GM18861 (cell line): Measurements from ENCODE around the gene SRPK3.

Source experiments
- ATAC-seq: cut with Tn5 transposase; IDR thresholded peaks from one replicate; pipeline ENCODE4 v1.9.1; 2021; ENCODE audit not compliant: unreplicated experiment

The SRPK3 gene

DNA sequence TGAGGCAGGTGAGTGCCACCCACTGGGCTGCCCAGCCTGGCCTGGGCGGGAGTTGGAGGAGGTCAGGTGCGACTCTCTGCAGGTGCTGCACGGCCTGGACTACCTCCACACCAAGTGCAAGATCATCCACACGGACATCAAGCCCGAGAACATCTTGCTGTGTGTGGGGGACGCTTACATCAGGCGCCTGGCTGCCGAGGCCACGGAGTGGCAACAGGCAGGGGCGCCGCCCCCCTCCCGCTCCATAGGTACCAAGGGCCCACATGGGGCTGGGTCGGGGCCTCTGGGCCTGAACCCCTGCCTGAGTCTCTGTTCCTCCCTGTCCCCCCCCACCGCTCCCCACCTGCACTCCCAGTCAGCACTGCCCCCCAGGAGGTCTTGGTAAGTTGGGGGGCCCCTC lies 2.0 kb downstream of the SRPK3 start:
- no peak for ATAC-seq

DNA sequence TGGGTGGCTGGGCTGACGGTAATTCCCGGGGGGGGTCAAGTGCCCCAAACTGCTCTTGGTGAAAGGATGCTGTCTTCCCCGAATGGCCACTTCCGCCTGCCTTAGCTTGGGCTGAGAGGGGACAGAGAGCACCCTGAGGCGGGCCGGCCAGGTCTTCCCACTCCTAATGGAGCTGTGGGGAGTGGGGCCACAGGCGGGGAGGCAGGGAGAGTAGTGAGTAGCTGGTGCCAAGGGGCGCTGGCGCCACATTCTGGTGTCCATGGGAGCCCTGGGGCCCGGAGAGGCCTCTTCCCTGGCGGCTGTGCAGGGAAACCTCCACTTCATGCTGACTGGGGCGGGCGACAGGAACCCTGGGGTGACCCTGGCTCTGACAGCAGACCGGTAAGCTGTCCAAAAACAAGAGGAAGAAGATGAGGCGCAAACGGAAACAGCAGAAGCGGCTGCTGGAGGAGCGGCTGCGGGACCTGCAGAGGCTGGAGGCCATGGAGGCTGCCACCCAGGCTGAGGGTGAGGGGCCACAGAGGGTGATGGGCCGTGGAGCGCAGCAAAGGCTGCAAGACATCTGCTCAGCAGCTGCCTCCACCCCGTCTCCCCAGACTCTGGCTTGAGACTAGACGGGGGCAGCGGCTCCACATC lies 2.7 kb downstream of the SRPK3 start:
- no peak for ATAC-seq

GRCh38 chrX:153784325-153784967 lies 3.6 kb downstream of the SRPK3 start:
- ATAC-seq, result no peak

GRCh38 chrX:153786669-153787068 lies 5.8 kb downstream of the SRPK3 start:
- ATAC-seq, result no peak

DNA sequence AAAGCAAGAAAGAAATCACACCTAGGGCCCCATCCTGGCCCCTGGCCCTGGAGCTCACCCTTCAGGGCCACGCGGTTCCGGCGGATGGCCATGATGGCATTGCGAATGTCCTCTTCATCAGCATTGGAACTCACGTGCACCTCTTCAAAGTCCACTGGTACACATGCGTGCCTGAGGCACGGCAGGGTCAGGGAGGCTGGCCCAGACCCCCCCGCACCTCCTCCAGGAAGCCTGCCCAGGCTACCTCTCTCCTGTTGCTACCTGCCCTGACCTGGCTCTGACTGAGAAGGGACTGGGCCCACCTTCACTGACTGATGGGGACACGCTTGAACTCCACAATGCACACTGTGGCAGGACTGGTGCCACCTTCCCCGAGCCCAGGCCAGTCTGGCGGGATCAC lies 8.8 kb downstream of the SRPK3 start:
- ATAC-seq, result no peak

DNA sequence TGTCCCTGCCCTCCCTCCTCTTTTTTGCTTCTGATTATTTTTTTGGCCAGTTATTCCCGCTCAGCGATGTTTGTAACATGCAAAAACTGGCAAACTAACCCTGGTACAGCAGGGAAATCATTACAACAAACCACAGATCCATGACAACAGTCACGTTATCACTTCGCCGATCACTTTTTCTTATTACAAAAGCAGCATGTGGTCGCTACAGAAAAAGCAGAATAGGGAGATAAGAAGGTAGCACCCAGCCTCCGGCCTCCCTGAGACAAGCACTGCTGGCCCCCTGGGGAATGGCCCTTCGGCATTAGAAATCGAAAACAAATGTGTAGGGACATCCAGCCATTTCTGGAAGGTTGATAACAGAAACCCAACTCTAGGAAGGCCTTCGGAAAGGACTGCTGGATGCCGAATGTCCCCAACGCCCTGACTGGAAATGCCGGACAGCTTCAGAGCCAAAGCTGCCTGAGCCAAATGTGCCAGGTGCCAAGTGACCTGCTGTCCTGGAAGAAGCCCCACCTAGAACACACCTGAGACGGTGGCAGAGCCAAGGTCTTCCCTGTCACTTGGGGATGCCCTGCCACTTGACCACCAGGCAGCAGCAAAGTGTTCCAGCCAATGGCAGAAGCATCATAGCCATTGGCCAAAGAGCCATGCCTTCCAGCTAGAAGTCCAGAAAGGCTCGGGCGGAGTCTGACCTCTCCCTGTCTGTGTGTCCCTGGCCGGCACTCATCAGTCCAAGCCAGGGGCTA lies 10.4 kb downstream of the SRPK3 start:
- ATAC-seq, result no peak

DNA sequence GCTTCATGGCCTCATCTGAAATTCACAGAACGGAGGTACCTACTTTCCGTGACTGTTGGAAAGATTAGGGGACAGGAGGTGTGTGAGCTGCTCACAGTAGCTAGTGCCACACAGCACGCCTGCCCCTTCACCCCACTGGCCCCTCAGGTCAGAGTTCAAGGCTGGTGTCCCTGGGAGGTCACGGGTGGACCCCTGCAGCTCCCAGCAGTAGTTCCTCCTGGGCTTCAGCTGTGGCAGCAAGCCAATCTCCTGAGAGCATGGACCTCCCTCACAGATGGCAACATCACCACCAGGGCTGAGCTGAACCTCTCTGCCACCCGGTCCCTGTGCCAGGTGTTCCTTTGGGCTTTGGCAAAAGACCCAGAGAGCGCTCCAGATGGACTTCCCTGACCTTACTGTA lies 11.5 kb downstream of the SRPK3 start:
- no peak for ATAC-seq

DNA sequence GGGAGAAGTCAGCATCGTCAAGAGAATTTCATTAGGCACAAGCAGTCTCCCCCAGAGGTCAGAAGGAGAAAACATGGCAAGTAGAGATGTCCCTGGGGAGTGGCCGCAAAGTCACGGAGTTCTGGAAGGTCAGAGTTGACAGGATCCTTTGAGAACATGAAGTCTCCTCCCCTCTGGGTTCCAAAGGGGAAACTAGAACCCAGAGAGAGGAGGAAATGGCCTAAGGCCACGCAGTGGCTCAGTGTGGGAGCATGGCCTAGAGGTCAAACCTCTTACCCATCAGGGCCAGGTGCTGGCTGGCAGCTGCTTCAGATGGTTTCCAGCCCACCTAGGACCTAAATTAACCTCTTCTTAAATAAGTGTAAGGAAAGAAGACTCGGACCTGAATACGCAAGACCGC lies 12.4 kb downstream of the SRPK3 start:
- ATAC-seq, result no peak

- peak; percentile 84 for ATAC-seq
Observed at GRCh38 chrX:153794018-153794896, 13.4 kb downstream of the SRPK3 start, which contains the start of the genes IDH3G and SSR4. TSS of gene IDH3G (minus strand) at chrX:153794375. CDS start at chrX:153794326, 49 bp downstream. TSS of gene SSR4 (plus strand) at chrX:153794668. CDS start at chrX:153794688, 20 bp downstream.

DNA sequence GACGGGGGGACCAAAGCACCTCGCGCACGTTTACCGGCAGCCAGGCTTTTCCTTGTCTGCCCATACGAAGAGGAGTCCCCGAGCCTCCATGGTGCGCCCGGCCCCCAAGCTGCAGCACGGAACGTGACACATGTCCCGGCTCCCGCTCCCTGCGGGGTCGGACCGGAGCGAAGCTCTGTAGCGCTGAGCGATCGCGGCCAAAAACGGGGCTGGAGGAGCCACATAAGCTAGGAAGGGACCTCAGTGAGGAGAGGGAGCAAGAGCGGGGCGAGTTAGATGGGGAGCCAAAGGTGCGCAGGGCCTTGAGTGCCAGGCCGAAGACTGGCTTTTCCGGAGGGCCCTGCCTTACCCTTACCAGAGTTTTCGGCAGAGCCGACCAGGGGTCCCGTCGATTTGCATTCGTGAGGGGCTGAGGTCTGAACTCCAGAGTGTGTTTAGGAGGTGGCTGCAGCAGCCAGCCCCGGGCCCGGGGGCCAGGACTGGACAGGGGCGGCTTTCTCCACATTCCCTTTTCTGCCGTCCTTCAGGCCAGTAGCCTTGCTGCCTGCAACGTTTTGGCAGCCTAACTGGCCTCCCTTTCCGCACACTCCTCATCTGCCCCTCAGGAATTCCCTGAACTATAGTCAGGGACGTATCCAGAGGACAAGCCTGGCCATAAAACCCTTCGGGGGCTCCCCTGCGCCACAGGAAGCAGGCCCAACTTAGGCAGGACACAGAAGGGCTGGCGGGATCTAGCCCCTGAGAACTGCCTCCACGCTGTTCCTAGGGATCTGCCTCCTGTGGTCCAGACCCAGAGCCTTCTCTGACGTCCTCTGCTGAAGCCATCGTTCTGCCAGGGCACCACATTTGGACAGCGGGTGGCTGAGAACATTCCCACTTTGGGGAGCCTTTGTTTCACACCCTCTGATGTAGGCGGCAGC lies 14.3 kb downstream of the SRPK3 start:
- ATAC-seq, result no peak

- no peak for ATAC-seq
Observed at GRCh38 chrX:153797415-153798015, 16.7 kb downstream of the SRPK3 start.

DNA sequence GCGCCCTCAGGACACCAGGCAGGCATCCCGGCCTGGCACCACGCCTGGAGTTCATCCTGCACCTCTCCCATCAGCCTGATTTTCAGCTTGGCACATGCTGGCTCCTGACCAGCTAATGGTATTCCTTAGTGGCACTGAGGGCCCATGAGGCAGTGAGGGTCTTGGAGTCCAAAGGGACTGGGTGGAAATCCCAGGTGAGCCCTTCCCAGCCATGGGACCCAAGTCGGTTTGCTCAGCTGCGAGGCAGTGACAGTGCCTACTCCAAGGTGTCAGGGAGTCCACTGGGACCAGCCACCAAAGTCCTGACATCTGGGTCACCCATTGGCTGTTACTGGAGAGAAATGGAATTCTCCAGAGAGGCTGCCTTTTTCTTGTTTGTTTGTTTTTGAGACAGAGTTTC lies 18.5 kb downstream of the SRPK3 start:
- no peak for ATAC-seq

DNA sequence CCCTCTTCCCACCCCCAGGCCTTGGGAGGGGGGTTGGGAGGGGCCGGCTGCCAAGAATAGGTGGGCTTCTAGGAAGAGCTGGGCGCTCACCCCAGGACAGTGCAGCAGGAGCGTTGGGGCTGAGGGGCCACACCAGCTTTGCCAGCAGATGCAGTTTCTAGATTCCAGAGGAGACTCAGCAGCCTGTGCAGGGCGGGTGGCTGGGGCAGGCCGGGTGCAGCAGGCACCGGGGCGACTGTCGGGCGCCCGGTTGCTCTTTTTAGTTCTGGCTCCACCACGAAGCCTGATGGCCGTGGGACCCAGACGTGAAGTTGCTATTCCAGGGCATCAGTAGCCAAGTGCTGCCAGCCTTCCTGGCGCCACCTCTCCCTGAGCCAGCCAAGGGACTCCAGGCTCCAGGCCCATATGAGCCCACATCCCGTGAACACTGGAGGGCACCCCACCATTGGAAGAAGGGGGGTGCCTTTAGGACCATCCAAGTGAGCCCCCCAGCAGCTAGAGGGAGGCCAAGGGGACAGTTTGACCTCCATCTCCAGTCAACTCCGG lies 19.4 kb downstream of the SRPK3 start:
- ATAC-seq, result no peak

- ATAC-seq, result no peak
Observed at GRCh38 chrX:153800746-153801145, 19.9 kb downstream of the SRPK3 start.

GRCh38 chrX:153801669-153802068 lies 20.8 kb downstream of the SRPK3 start:
- no peak for ATAC-seq

DNA sequence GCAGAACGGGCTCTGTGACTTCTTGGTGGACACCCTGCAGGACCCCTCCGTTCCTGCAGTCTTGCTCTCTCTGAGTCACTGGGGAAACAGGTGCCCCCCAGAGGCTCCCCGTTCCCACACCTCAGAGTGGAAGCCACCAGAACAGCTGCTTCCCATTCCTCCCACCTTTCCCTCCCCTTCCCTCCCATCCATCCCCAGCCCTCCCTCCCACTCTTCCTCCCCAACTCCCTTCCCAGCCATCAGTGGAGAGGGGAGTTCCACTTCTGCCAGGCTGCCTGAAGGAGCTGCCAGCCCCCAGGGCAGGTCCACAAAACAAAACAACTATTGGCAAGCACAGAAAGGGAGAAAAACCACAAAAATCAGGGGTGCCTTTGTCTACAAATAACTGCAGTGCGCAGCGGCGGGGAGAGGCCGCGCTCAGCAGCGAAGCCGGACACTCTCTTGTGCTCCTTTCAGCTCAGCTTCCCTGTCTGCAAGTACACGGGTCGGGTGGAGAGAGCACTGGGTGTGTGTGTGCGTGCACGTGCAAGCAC lies 21.7 kb downstream of the SRPK3 start:
- ATAC-seq, result no peak

GRCh38 chrX:153803211-153804099 lies 22.6 kb downstream of the SRPK3 start:
- no peak for ATAC-seq

DNA sequence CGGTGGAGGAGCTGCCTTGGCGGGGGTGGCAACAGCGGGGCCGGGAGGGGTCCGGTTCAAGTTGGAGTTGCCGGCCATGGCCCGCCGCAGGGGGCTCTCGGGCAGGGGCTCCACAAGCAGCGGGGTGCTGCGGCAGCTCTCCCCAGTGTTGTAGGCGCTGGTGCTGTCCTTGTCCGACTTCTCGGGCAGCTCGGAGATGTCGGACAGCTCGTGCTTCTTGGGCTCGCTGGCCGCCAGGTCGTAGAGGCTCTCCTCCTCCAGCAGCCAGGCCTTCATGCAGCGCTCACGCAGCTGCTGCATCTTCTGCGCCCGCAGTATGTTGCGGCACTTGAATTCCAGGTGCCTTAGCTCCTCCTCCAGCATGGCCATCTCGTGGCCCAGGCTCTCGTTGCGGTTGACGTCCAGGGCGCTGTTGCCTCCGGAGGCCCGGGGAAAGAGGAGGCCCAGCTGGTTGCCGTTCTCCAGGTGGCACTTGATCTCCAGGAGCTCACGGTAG lies 23.3 kb downstream of the SRPK3 start:
- ATAC-seq, result no peak
